Transverse colon (tissue), 4 donors: ENCODE measurements around the gene IL13. TPM values are rescaled to one million over a fixed set of nuclear protein-coding genes. Genes with fewer than 3 reads are reported as not detected.
A peak's percentile ranks its signal among the peaks of the same experiment; 100 is the strongest.

Experiments
- DNase-seq: peaks from one replicate; pipeline ENCODE4 v3.0.0-alpha.2; 2019
- H3K27ac ChIP-seq, 4 donors: fragments of 200-600 bp; sonication (generic); 2 replicates each; pipeline ENCODE4 v1.5.1; 2016 to 2018; ENCODE audit warnings: inconsistent platforms in 4 of 4
- H3K27me3 ChIP-seq: fragments of 200-600 bp; sonication (generic); 2 replicates; pipeline ENCODE4 v1.5.1; 2017; ENCODE audit warnings: inconsistent platforms
- H3K36me3 ChIP-seq, 4 donors: fragments of 200-600 bp; sonication (generic); 2 replicates each; pipeline ENCODE4 v1.5.1; 2017 to 2019; ENCODE audit warnings: inconsistent platforms in 4 of 4
- H3K4me1 ChIP-seq, 4 donors: fragments of 200-600 bp; sonication (generic); 2 replicates each; pipeline ENCODE4 v1.5.1; 2017 to 2020; ENCODE audit warnings: inconsistent platforms in 4 of 4
- H3K4me3 ChIP-seq, 4 donors: fragments of 200-600 bp; sonication (generic); 1 replicate in 1 of 4; 2 replicates in 3 of 4; pipeline versions ENCODE4 v1.5.1 to v1.6.1; 2017 to 2019; ENCODE audit warnings: inconsistent platforms in 4 of 4
- H3K9me3 ChIP-seq, 2 donors: fragments of 200-600 bp; sonication (generic); 2 replicates each; pipeline ENCODE4 v1.5.1; 2017 to 2019; ENCODE audit warnings: inconsistent platforms in 2 of 2
- EP300 ChIP-seq: sonication (generic); formaldehyde crosslinking; IDR thresholded peaks from one replicate; pipeline ENCODE4 v1.6.1; 2017; ENCODE audit warnings: antibody characterized with exemption, low read depth
- POLR2A ChIP-seq: fragments of 450-650 bp; IDR thresholded peaks from one replicate; pipeline ENCODE4 v1.6.1; 2016; ENCODE audit warnings: antibody characterized with exemption, mild to moderate bottlenecking, moderate library complexity
- POLR2AphosphoS5 ChIP-seq, 3 donors: sonication (generic); formaldehyde crosslinking; IDR thresholded peaks; one replicate each; pipeline ENCODE4 v1.6.1; 2016; ENCODE audit warnings: antibody characterized with exemption in 3 of 3
- WGBS, 2 donors: methylation state at CpG; one replicate each; pipeline ENCODE4 v1.1.5; 2018; ENCODE audit warnings: low coverage in 1 of 2; 5-methylcytosine and 5-hydroxymethylcytosine counted together
- in situ Hi-C, 4 donors: fragments of 200-750 bp; cut with MboI; loops; one replicate each; pipeline versions ENCODE4 v1.15.0 to v1.15.1; 2017; ENCODE audit warnings: low sequenced_read_pairs in 3 of 4, low pct_ligation_motif_present in 1 of 4, low pct_unique_long_range_greater_than_20kb in 1 of 4
- intact Hi-C: fragments of 100-400 bp; cut with DNase I; formaldehyde crosslinking; loops from one replicate; pipeline ENCODE4 v1.15.1; 2023; ENCODE audit warnings: low total_unique reads
- total RNA-seq, 4 donors: library from RNA; depleted of rRNA; stranded (reverse); fragments of >200 nt; gene quantifications; one replicate each; pipeline ENCODE4 v1.1.0, GENCODE V29; 2016
- TF ChIP-seq, protein P1 (sequence below), 5 experiments: fragments of 200-600 bp in 3 of 5; fragments of 450-650 bp in 2 of 5; sonication (generic) in 3 of 5; IDR thresholded peaks; 1 replicate in 2 of 5; 2 replicates in 3 of 5; pipeline ENCODE4 v1.5.1; 2016 to 2017; ENCODE audit warnings: antibody characterized with exemption in 5 of 5, inconsistent platforms in 3 of 5, mild to moderate bottlenecking in 2 of 5, moderate library complexity in 1 of 5

Gene IL13
- total RNA-seq, 4 donors from 2014 or later, result not detected

- H3K36me3 ChIP-seq, result no peaks in the 10 kb centered on the region
- in situ Hi-C loops, result no loop called here
- H3K27me3 ChIP-seq, result no peaks in the 10 kb centered on the region
- 40 to 55% methylated on average over 1 to 7 of the region's 7 CpGs for WGBS, 2 donors
- H3K27ac ChIP-seq, result peak overlapping the region in 1 of 4 donors; percentile 7
- DNase-seq, result peak; percentile 26
- no peaks in the 10 kb centered on the region for H3K9me3 ChIP-seq
- no peak overlapping the region for H3K4me3 ChIP-seq
- intact Hi-C loops, result no loop called here
- TF ChIP-seq, protein P1, sequence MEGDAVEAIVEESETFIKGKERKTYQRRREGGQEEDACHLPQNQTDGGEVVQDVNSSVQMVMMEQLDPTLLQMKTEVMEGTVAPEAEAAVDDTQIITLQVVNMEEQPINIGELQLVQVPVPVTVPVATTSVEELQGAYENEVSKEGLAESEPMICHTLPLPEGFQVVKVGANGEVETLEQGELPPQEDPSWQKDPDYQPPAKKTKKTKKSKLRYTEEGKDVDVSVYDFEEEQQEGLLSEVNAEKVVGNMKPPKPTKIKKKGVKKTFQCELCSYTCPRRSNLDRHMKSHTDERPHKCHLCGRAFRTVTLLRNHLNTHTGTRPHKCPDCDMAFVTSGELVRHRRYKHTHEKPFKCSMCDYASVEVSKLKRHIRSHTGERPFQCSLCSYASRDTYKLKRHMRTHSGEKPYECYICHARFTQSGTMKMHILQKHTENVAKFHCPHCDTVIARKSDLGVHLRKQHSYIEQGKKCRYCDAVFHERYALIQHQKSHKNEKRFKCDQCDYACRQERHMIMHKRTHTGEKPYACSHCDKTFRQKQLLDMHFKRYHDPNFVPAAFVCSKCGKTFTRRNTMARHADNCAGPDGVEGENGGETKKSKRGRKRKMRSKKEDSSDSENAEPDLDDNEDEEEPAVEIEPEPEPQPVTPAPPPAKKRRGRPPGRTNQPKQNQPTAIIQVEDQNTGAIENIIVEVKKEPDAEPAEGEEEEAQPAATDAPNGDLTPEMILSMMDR (IDR thresholded peaks at IDR 0.05), result no peak
- peak in 1 of 3 donors; percentile 14 for TF ChIP-seq POLR2AphosphoS5 (IDR thresholded peaks at IDR 0.05)
- H3K4me1 ChIP-seq, result peaks cover 0 to 10% (median 2%) of the 10 kb centered on the region in 4 donors
Measured at GRCh38 chr5:132677191-132677590, 19.2 kb downstream of the IL13 start.

GRCh38 chr5:132677682-132678400 is 19.9 kb downstream of the IL13 start:
- TF ChIP-seq POLR2AphosphoS5 (IDR thresholded peaks at IDR 0.05), result no peak
- no peak for TF ChIP-seq POLR2A
- no peak for TF ChIP-seq EP300
- no peaks in the 10 kb centered on the region for H3K36me3 ChIP-seq
- in situ Hi-C loops (no loop called here), intact Hi-C loops (no loop called here)
- no peak overlapping the region for H3K4me3 ChIP-seq
- no peak overlapping the region for H3K27ac ChIP-seq
- 90 to 94% methylated on average over 15 of the region's 15 CpGs for WGBS, 2 donors
- H3K9me3 ChIP-seq, result no peaks in the 10 kb centered on the region
- DNase-seq, result no peak
- no peaks in the 10 kb centered on the region for H3K27me3 ChIP-seq
- H3K4me1 ChIP-seq, result peaks cover 0 to 10% (median 2%) of the 10 kb centered on the region in 4 donors

GRCh38 chr5:132678735-132679134 is 20.8 kb downstream of the IL13 start:
- no peak for TF ChIP-seq EP300
- no peak for TF ChIP-seq POLR2A
- TF ChIP-seq, protein P1 (IDR thresholded peaks at IDR 0.05), result no peak
- no peak for TF ChIP-seq POLR2AphosphoS5 (IDR thresholded peaks at IDR 0.05)
- 100% methylated on average over 1 of the region's 1 CpG; no CpG with 5 or more reads in 1 of the 2 donors for WGBS, 2 donors
- peaks cover 0 to 10% (median 2%) of the 10 kb centered on the region in 4 donors for H3K4me1 ChIP-seq
- no peaks in the 10 kb centered on the region for H3K36me3 ChIP-seq
- no peak for DNase-seq
- no peak overlapping the region for H3K27ac ChIP-seq
- no peaks in the 10 kb centered on the region for H3K27me3 ChIP-seq
- in situ Hi-C loops (no loop called here), intact Hi-C loops (no loop called here)
- no peaks in the 10 kb centered on the region for H3K9me3 ChIP-seq
- no peak overlapping the region for H3K4me3 ChIP-seq

DNA sequence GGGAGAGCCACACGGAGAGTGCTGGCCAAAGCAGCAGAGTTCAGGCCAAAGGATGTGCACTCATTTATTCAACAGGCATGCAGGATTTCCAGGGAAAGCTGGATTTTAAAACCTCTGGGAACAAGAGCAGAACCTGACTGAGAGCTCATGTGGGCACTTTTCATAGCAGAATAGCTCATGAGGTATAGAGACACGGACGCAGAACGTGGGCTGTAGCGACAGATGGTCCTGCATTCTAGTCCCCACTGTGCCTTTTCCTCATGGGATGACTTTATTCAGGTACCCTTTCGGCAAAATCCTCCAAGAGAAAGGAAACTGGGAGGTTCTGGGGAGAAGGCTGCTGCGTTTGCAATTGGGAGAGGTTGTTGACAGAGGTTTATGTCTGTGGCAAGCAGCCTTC is 21.2 kb downstream of the IL13 start:
- in situ Hi-C loops, result no loop called here

More for the DNA sequence above, 21.2 kb downstream of the IL13 start:
- Histone ChIP-seq H3K4me3 (no peak overlapping the region), H3K9me3 (no peaks in the 10 kb centered on the region), H3K27ac (no peak overlapping the region), H3K27me3 (no peaks in the 10 kb centered on the region), H3K36me3 (no peaks in the 10 kb centered on the region), H3K4me1 (peaks cover 0 to 10% (median 2%) of the 10 kb centered on the region in 4 donors)
- no peak for DNase-seq
- WGBS, 2 donors, result 92 to 97% methylated on average over 4 to 7 of the region's 7 CpGs
- intact Hi-C loops, result no loop called here
- TF ChIP-seq POLR2A, result no peak
- TF ChIP-seq POLR2AphosphoS5 (IDR thresholded peaks at IDR 0.05), result no peak
- TF ChIP-seq, protein P1 (IDR thresholded peaks at IDR 0.05), result no peak
- TF ChIP-seq EP300, result no peak
